ENCODE results near the gene OLFML2B. TPM values are rescaled to one million over a fixed set of nuclear protein-coding genes. Genes with fewer than 3 reads are reported as not detected.

The OLFML2B gene
- polyA plus RNA-seq, 1 of the 3 experiments (the other 2 are of a cell fraction) = 7.3 TPM

- H3K4me1 ChIP-seq (ENCODE audit: control insufficient read depth in 1 of 2, insufficient read depth in 2 of 2, low read depth in 1 of 2, low read length in 1 of 2) = peaks cover 9 to 11% of the 10 kb centered on the region in 2 experiments; a peak in 2 of 4 replicates
- H3K79me2 ChIP-seq (ENCODE audit: insufficient read depth) = no peaks in the 10 kb centered on the region
- no peak overlapping the region for H3K9ac ChIP-seq
- no peaks in the 10 kb centered on the region for H3K9me3 ChIP-seq
- 41% methylated on average over 5 of the region's 5 CpGs for WGBS (ENCODE audit: low lambda C conversion rate)
- H3K36me3 ChIP-seq (replicated peaks in 1 of 2; ENCODE audit: control insufficient read depth in 1 of 2, insufficient read depth in 2 of 2, low read length in 1 of 2) = peaks cover 0 to 3% of the 10 kb centered on the region in 2 experiments
- ChIA-PET CTCF (no interaction called here), POLR2A (interaction anchor here (1.1 kb wide), 1 partner anchor 20 kb away, joined by 3 read pairs; the partner anchor contains the start of gene OLFML2B)
- TF ChIP-seq TCF12 (IDR thresholded peaks at IDR 0.05) = peak; percentile 74
- TF ChIP-seq MEF2A (IDR thresholded peaks at IDR 0.05; ENCODE audit: borderline replicate concordance, low read depth) = no peak
- peak; percentile 59 for TF ChIP-seq JUND (IDR thresholded peaks at IDR 0.05)
- no peak for TF ChIP-seq SIN3A (IDR thresholded peaks at IDR 0.05; ENCODE audit: borderline replicate concordance, low read depth, low read length)
- TF ChIP-seq ELF1 (IDR thresholded peaks at IDR 0.05) = 0 out of 2 replicates have a peak, but pooled peaks have one; percentile 8
- peak; percentile 51; the same call in 1 of the 2 replicates for TF ChIP-seq FOSL2 (IDR thresholded peaks at IDR 0.05; ENCODE audit: borderline replicate concordance, low read depth)
- no peak for DNase-seq
- peak overlapping the region; percentile 41 for H3K4me2 ChIP-seq
- no peak overlapping the region for H3K4me3 ChIP-seq (ENCODE audit: low read depth in 2 of 2, low read length in 1 of 2)
- no peaks in the 10 kb centered on the region for H4K20me1 ChIP-seq (ENCODE audit: insufficient read depth)
- no peaks in the 10 kb centered on the region for H3K27me3 ChIP-seq (ENCODE audit: insufficient read depth)
- H2AFZ ChIP-seq (ENCODE audit: low read depth) = no peak overlapping the region
- H3F3A ChIP-seq (replicated peaks; ENCODE audit: insufficient read depth) = no peaks in the 10 kb centered on the region
- no peaks in the 10 kb centered on the region for H3K9me2 ChIP-seq
- H3K27ac ChIP-seq (ENCODE audit: low read depth in 2 of 2, low read length in 1 of 2) = no peak overlapping the region
Measured at GRCh38 chr1:162003830-162004215, 19.8 kb downstream of the OLFML2B start.

- H3F3A ChIP-seq (replicated peaks; ENCODE audit: insufficient read depth) = no peaks in the 10 kb centered on the region
- CTCF ChIA-PET = no interaction called here
- no peaks in the 10 kb centered on the region for H3K9me3 ChIP-seq
- H3K9me2 ChIP-seq = no peaks in the 10 kb centered on the region
- H3K36me3 ChIP-seq (replicated peaks in 1 of 2; ENCODE audit: control insufficient read depth in 1 of 2, insufficient read depth in 2 of 2, low read length in 1 of 2) = peaks cover 0 to 3% of the 10 kb centered on the region in 2 experiments
- H3K4me1 ChIP-seq (ENCODE audit: control insufficient read depth in 1 of 2, insufficient read depth in 2 of 2, low read depth in 1 of 2, low read length in 1 of 2) = peaks cover 9 to 11% of the 10 kb centered on the region in 2 experiments; a peak in 2 of 4 replicates
- H3K9ac ChIP-seq = no peak overlapping the region
- POLR2A ChIA-PET = interaction anchor here (1.1 kb wide), 1 partner anchor 21 kb away, joined by 3 read pairs; the partner anchor contains the start of gene OLFML2B
- no peak for DNase-seq
- peak overlapping the region; percentile 41 for H3K4me2 ChIP-seq
- H4K20me1 ChIP-seq (ENCODE audit: insufficient read depth) = no peaks in the 10 kb centered on the region
- H3K4me3 ChIP-seq (ENCODE audit: low read depth in 2 of 2, low read length in 1 of 2) = no peak overlapping the region
- no peaks in the 10 kb centered on the region for H3K79me2 ChIP-seq (ENCODE audit: insufficient read depth)
- no peak overlapping the region for H3K27ac ChIP-seq (ENCODE audit: low read depth in 2 of 2, low read length in 1 of 2)
- 74% methylated on average over 9 of the region's 15 CpGs for WGBS (ENCODE audit: low lambda C conversion rate)
- no peaks in the 10 kb centered on the region for H3K27me3 ChIP-seq (ENCODE audit: insufficient read depth)
- H2AFZ ChIP-seq (ENCODE audit: low read depth) = no peak overlapping the region
- TF ChIP-seq MXI1 (IDR thresholded peaks at IDR 0.05; ENCODE audit: low read depth, low read length) (no peak), RAD21 (IDR thresholded peaks at IDR 0.05; ENCODE audit: low read length) (no peak), FOXJ3 (CRISPR knock-in tag; IDR thresholded peaks at IDR 0.05) (no peak), EZH2phosphoT487 (IDR thresholded peaks at IDR 0.05; ENCODE audit: borderline replicate concordance, low read depth) (no peak), TAF1 (IDR thresholded peaks at IDR 0.05; ENCODE audit: borderline replicate concordance, low read depth, low read length) (no peak), GABPA (IDR thresholded peaks at IDR 0.05; ENCODE audit: low read depth) (no peak), TEAD4 (IDR thresholded peaks at IDR 0.05; ENCODE audit: borderline replicate concordance, insufficient read depth) (no peak), NRF1 (IDR thresholded peaks at IDR 0.05; ENCODE audit: low read depth, low read length) (no peak), MEF2A (IDR thresholded peaks at IDR 0.05; ENCODE audit: borderline replicate concordance, low read depth) (no peak), TCF12 (IDR thresholded peaks at IDR 0.05) (0 out of 2 replicates have a peak, but pooled peaks have one; percentile 40), YY1 (IDR thresholded peaks at IDR 0.05; ENCODE audit: low read depth) (no peak), GATA2 (CRISPR knock-in tag; IDR thresholded peaks at IDR 0.05) (no peak), ELF1 (IDR thresholded peaks at IDR 0.05) (no peak), FOXM1 (IDR thresholded peaks at IDR 0.05; ENCODE audit: low read depth) (no peak), RCOR1 (IDR thresholded peaks at IDR 0.05; ENCODE audit: low read length) (no peak), FOSL2 (IDR thresholded peaks at IDR 0.05; ENCODE audit: borderline replicate concordance, low read depth) (peak; percentile 44; the same call in 1 of the 2 replicates)
- TF ChIP-seq, protein P1, sequence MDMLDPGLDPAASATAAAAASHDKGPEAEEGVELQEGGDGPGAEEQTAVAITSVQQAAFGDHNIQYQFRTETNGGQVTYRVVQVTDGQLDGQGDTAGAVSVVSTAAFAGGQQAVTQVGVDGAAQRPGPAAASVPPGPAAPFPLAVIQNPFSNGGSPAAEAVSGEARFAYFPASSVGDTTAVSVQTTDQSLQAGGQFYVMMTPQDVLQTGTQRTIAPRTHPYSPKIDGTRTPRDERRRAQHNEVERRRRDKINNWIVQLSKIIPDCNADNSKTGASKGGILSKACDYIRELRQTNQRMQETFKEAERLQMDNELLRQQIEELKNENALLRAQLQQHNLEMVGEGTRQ (IDR thresholded peaks at IDR 0.05; ENCODE audit: borderline replicate concordance, low read depth, low read length) = no peak
- TF ChIP-seq, protein P2, sequence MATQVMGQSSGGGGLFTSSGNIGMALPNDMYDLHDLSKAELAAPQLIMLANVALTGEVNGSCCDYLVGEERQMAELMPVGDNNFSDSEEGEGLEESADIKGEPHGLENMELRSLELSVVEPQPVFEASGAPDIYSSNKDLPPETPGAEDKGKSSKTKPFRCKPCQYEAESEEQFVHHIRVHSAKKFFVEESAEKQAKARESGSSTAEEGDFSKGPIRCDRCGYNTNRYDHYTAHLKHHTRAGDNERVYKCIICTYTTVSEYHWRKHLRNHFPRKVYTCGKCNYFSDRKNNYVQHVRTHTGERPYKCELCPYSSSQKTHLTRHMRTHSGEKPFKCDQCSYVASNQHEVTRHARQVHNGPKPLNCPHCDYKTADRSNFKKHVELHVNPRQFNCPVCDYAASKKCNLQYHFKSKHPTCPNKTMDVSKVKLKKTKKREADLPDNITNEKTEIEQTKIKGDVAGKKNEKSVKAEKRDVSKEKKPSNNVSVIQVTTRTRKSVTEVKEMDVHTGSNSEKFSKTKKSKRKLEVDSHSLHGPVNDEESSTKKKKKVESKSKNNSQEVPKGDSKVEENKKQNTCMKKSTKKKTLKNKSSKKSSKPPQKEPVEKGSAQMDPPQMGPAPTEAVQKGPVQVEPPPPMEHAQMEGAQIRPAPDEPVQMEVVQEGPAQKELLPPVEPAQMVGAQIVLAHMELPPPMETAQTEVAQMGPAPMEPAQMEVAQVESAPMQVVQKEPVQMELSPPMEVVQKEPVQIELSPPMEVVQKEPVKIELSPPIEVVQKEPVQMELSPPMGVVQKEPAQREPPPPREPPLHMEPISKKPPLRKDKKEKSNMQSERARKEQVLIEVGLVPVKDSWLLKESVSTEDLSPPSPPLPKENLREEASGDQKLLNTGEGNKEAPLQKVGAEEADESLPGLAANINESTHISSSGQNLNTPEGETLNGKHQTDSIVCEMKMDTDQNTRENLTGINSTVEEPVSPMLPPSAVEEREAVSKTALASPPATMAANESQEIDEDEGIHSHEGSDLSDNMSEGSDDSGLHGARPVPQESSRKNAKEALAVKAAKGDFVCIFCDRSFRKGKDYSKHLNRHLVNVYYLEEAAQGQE (IDR thresholded peaks at IDR 0.05; ENCODE audit: low read depth, low read length) = peak; percentile 30; the same call in 1 of the 2 replicates
- TF ChIP-seq, protein P3, sequence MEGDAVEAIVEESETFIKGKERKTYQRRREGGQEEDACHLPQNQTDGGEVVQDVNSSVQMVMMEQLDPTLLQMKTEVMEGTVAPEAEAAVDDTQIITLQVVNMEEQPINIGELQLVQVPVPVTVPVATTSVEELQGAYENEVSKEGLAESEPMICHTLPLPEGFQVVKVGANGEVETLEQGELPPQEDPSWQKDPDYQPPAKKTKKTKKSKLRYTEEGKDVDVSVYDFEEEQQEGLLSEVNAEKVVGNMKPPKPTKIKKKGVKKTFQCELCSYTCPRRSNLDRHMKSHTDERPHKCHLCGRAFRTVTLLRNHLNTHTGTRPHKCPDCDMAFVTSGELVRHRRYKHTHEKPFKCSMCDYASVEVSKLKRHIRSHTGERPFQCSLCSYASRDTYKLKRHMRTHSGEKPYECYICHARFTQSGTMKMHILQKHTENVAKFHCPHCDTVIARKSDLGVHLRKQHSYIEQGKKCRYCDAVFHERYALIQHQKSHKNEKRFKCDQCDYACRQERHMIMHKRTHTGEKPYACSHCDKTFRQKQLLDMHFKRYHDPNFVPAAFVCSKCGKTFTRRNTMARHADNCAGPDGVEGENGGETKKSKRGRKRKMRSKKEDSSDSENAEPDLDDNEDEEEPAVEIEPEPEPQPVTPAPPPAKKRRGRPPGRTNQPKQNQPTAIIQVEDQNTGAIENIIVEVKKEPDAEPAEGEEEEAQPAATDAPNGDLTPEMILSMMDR (IDR thresholded peaks at IDR 0.05) = no peak
Measured at GRCh38 chr1:162003061-162003829, 20.4 kb downstream of the OLFML2B start.

All from SK-N-SH (cell line).